K562 (cell line): Measurements from ENCODE around the gene MAST4. TPM values are rescaled to one million over a fixed set of nuclear protein-coding genes. Genes with fewer than 3 reads are reported as not detected.

Source experiments
- ATAC-seq: fragments of 200-7000 bp; cut with Tn5 transposase; 3 replicates; pipeline ENCODE4 v1.9.1; 2020; ENCODE audit warnings: moderate library complexity
- BruUV-seq: library from RNA; stranded (reverse); fragments of 400-500 nt; replicated peaks from 2 replicates; lab custom pipeline; 2021; lab: Mats Ljungman, UMichigan
- CTCF ChIA-PET: fragments of 300-600 bp; formaldehyde crosslinking; extraction: SDS; loops from one replicate; lab custom pipeline; 2021; ENCODE audit warnings: low intra/inter-chr PET ratio; lab: Yijun Ruan, JAX
- POLR2A ChIA-PET: fragments of 300-600, 350-650 bp; sonication (Branson Sonifier 250); formaldehyde crosslinking; extraction: SDS; loops from one replicate; lab custom pipeline; 2021; ENCODE audit warnings: antibody characterized with exemption, inconsistent platforms; lab: Yijun Ruan, JAX
- DNase-seq, 4 experiments: peaks; one replicate each; pipeline versions ENCODE4 v3.0.0 to v3.0.0-alpha.2; 2011 to 2018; ENCODE audit warnings: low spot score in 3 of 4, mixed read lengths in 3 of 4; ENCODE audit errors: extremely low read depth in 1 of 4
- FAIRE-seq: peaks from 2 replicates; lab custom pipeline; 2011; peaks lifted over from hg19 to GRCh38; lab: Jason Lieb, UNC
- H2AFZ ChIP-seq: 2 replicates; pipeline ENCODE4 v1.6.0; 2011; ENCODE audit warnings: low read depth, low read length, control low read depth, inconsistent platforms
- H3K27ac ChIP-seq: fragments of 200-600 bp; 3 replicates; pipeline ENCODE4 v1.8.0; 2011; ENCODE audit warnings: low read depth, mild to moderate bottlenecking, control low read depth, inconsistent platforms, low read length, moderate library complexity, mixed read lengths; ENCODE audit errors: extremely low read depth
- H3K27me3 ChIP-seq, 2 experiments: fragments of 300-600 bp in 1 of 2; 2 replicates in 1 of 2; 3 replicates in 1 of 2; pipeline versions ENCODE4 v1.6.0 to v1.8.0; 2011; ENCODE audit warnings: inconsistent platforms in 2 of 2, low read length in 2 of 2, mild to moderate bottlenecking in 1 of 2, mixed read lengths in 1 of 2, moderate library complexity in 1 of 2; ENCODE audit not compliant: control insufficient read depth in 2 of 2, insufficient read depth in 2 of 2
- H3K36me3 ChIP-seq: fragments of 300-600 bp; 3 replicates; pipeline ENCODE4 v1.8.0; 2011; ENCODE audit warnings: mild to moderate bottlenecking, low read length, inconsistent platforms; ENCODE audit not compliant: control insufficient read depth, insufficient read depth
- H3K4me1 ChIP-seq, 2 experiments: fragments of 200-600 bp in 1 of 2; replicated peaks in 1 of 2; 2 replicates in 1 of 2; 3 replicates in 1 of 2; pipeline versions ENCODE4 v1.5.1 to v1.8.0; 2011; ENCODE audit warnings: inconsistent platforms in 2 of 2, low read length in 2 of 2, mild to moderate bottlenecking in 1 of 2, mixed read lengths in 1 of 2, moderate library complexity in 1 of 2; ENCODE audit not compliant: control insufficient read depth in 2 of 2, insufficient read depth in 2 of 2
- H3K4me2 ChIP-seq: 2 replicates; pipeline ENCODE4 v1.6.1; 2011; ENCODE audit warnings: low read length, control low read depth, inconsistent platforms, mixed read lengths; ENCODE audit not compliant: insufficient read depth
- H3K4me3 ChIP-seq: fragments of 200-600 bp; sonication (generic), shearing (Covaris generic); 2 replicates; pipeline ENCODE4 v1.5.1; 2016; ENCODE audit warnings: control low read depth, inconsistent platforms
- H3K79me2 ChIP-seq: fragments of 200-600 bp; 3 replicates; pipeline ENCODE4 v1.8.0; 2011; ENCODE audit warnings: low read length, inconsistent platforms; ENCODE audit not compliant: control insufficient read depth, insufficient read depth
- H3K9ac ChIP-seq, 2 experiments: 2 replicates each; pipeline versions ENCODE4 v1.6.0 to v1.6.1; 2011; ENCODE audit warnings: low read depth in 2 of 2, low read length in 2 of 2, control low read depth in 1 of 2, inconsistent platforms in 1 of 2, mild to moderate bottlenecking in 1 of 2, mixed read lengths in 1 of 2; ENCODE audit not compliant: insufficient read depth in 1 of 2
- H3K9me1 ChIP-seq: one replicate; pipeline ENCODE4 v1.6.0; 2011; ENCODE audit warnings: inconsistent platforms, mild to moderate bottlenecking, low read length, moderate library complexity; ENCODE audit not compliant: control insufficient read depth, insufficient read depth
- H3K9me3 ChIP-seq: replicated peaks from 2 replicates; pipeline ENCODE4 v1.5.1; 2011; ENCODE audit warnings: low read depth, low read length, inconsistent platforms; ENCODE audit not compliant: control insufficient read depth, insufficient read depth
- H4K20me1 ChIP-seq: replicated peaks from 2 replicates; pipeline ENCODE4 v1.6.1; 2011; ENCODE audit warnings: low read length, inconsistent platforms, mixed read lengths; ENCODE audit not compliant: control insufficient read depth, insufficient read depth
- CCNT2 ChIP-seq: IDR thresholded peaks from 2 replicates; pipeline ENCODE4 v1.6.1; 2011; ENCODE audit warnings: borderline replicate concordance, low read depth, mild to moderate bottlenecking, moderate library complexity, mixed read lengths, low read length; ENCODE audit not compliant: insufficient read length; ENCODE audit errors: extremely low read depth
- CGGBP1 ChIP-seq: fragments of 250-450 bp; sonication (Bioruptor Pico); IDR thresholded peaks from 2 replicates; pipeline ENCODE4 v1.9.0; 2021; ENCODE audit warnings: mild to moderate bottlenecking
- EGR1 ChIP-seq: fragments of 450-650 bp; conservative IDR thresholded peaks from 2 replicates; pipeline ENCODE4 v1.6.1; 2017; ENCODE audit warnings: mild to moderate bottlenecking
- ETV5 ChIP-seq: sonication (generic); formaldehyde crosslinking; IDR thresholded peaks from 2 replicates; pipeline ENCODE4 v1.4.0; 2020; ENCODE audit warnings: low read depth, mild to moderate bottlenecking, missing genetic modification reagents
- FOXM1 ChIP-seq, 2 experiments: fragments of 450-650 bp in 1 of 2; sonication (generic) in 1 of 2; formaldehyde crosslinking in 1 of 2; IDR thresholded peaks; 2 replicates each; pipeline versions ENCODE4 v1.6.1 to v1.9.0; 2017 to 2022; ENCODE audit warnings: low read depth in 2 of 2, mild to moderate bottlenecking in 2 of 2, missing genetic modification reagents in 1 of 2, moderate library complexity in 1 of 2
- GMEB1 ChIP-seq: fragments of 250-450 bp; sonication (Bioruptor Pico); IDR thresholded peaks from 2 replicates; pipeline ENCODE4 v1.4.0; 2020; ENCODE audit warnings: mild to moderate bottlenecking
- GTF3C2 ChIP-seq: IDR thresholded peaks from 3 replicates; pipeline ENCODE4 v1.6.1; 2011; ENCODE audit warnings: borderline replicate concordance, mild to moderate bottlenecking, moderate library complexity; ENCODE audit not compliant: insufficient read length; ENCODE audit errors: extremely low read depth
- MTA2 ChIP-seq: fragments of 450-650 bp; IDR thresholded peaks from 2 replicates; pipeline ENCODE4 v1.6.1; 2016; ENCODE audit warnings: low read depth
- NRF1 ChIP-seq, 2 experiments: fragments of 450-650 bp; IDR thresholded peaks in 1 of 2; conservative IDR thresholded peaks in 1 of 2; 2 replicates each; pipeline ENCODE4 v1.6.1; 2014; ENCODE audit warnings: mild to moderate bottlenecking in 2 of 2
- PRDM10 ChIP-seq: fragments of 450-650 bp; IDR thresholded peaks from 2 replicates; pipeline ENCODE4 v1.6.1; 2018; ENCODE audit not compliant: partially characterized antibody
- TBL1XR1 ChIP-seq, 2 experiments: IDR thresholded peaks; 2 replicates each; pipeline ENCODE4 v1.6.1; 2012; ENCODE audit warnings: improper control_type of control experiment in 2 of 2, low read length in 2 of 2, mild to moderate bottlenecking in 1 of 2
- WGBS: fragments of 100-300 bp; shearing (Covaris generic); methylation state at CpG from one replicate; pipeline ENCODE4 v1.1.6; 2016; ENCODE audit warnings: low coverage, mixed read lengths; ENCODE audit not compliant: insufficient coverage; ENCODE audit errors: missing lambda C conversion rate; 5-methylcytosine and 5-hydroxymethylcytosine counted together
- in situ Hi-C: fragments of 300-500 bp; cut with MboI; formaldehyde crosslinking; loops from 4 replicates; pipeline ENCODE4 v1.15.0; 2018; ENCODE audit warnings: inconsistent platforms, mixed read lengths
- intact Hi-C: fragments of 100-400 bp; cut with micrococcal nuclease; formaldehyde crosslinking; loops from 2 replicates; pipeline ENCODE4 v1.14.2; 2022
- polyA plus RNA-seq, 8 experiments: library from polyadenylated mRNA; depleted of rRNA in 4 of 8; stranded (reverse) in 5 of 8; unstranded in 3 of 8; fragments of >200 nt; fragmentation: Nextera tagmentation in 2 of 8; fragmentation: Illumina TruSeq in 1 of 8; extraction: Ambion mirVana in 2 of 8; extraction: Trizol in 1 of 8; gene quantifications; 2 replicates each; pipeline versions ENCODE4 v1.2.1 to v1.2.3, GENCODE V29; 2011 to 2014; ENCODE audit warnings: inconsistent platforms in 1 of 8, missing spikeins in 1 of 8
- total RNA-seq, 7 experiments: library from RNA; depleted of rRNA in 6 of 7; stranded (reverse); fragments of >200 nt in 6 of 7; fragmentation: Illumina TruSeq in 2 of 7; extraction: Trizol in 2 of 7; gene quantifications; 2 replicates each; pipeline versions ENCODE4 v1.2.1 to v1.2.3, GENCODE V29; 2011 to 2021; ENCODE audit warnings: low replicate concordance in 1 of 7

Gene MAST4
- total and polyA plus RNA-seq, 9 of the 15 experiments (the other 6 are each of a cell fraction or from before 2014, with no cell fraction given), result 0.88 to 10.1 (median 5.2) TPM

GRCh38 chr5:67147760-67148159, 551.6 kb downstream of the MAST4 start:
- no peak overlapping the region for H3K4me2 ChIP-seq
- H3K4me3 ChIP-seq, result no peak overlapping the region
- no peaks in the 10 kb centered on the region for H3K27me3 ChIP-seq
- DNase-seq (no peak), ATAC-seq (0 out of 3 replicates have a peak, but pooled peaks have one; percentile 43), FAIRE-seq (no peak)
- ChIA-PET POLR2A (no interaction called here), CTCF (no interaction called here)
- H2AFZ ChIP-seq, result no peak overlapping the region
- no peaks in the 10 kb centered on the region for H3K9me3 ChIP-seq
- peaks cover 0 to 6% of the 10 kb centered on the region in 2 experiments; a peak in 2 of 5 replicates for H3K4me1 ChIP-seq
- H4K20me1 ChIP-seq, result no peaks in the 10 kb centered on the region
- no peaks in the 10 kb centered on the region for H3K9me1 ChIP-seq
- no peaks in the 10 kb centered on the region for H3K79me2 ChIP-seq
- in situ Hi-C loops (loop anchor here (10.0 kb wide), 1 partner anchor 153 kb away; no protein-coding TSS in a partner anchor), intact Hi-C loops (no loop called here)
- H3K36me3 ChIP-seq, result peaks cover 27% of the 10 kb centered on the region; the same call in 2 of the 3 replicates
- 79% methylated on average over 3 of the region's 3 CpGs for WGBS
- BruUV-seq, result no TSS peak
- H3K9ac ChIP-seq, result no peak overlapping the region
- H3K27ac ChIP-seq, result no peak overlapping the region
- no peak for TF ChIP-seq MTA2
- TF ChIP-seq CGGBP1 (CRISPR knock-in tag), result no peak
- no peak for TF ChIP-seq TBL1XR1 (IDR thresholded peaks at IDR 0.05; ENCODE audit: low read length in 2 of 2)
- no peak for TF ChIP-seq PRDM10
- TF ChIP-seq ETV5 (CRISPR knock-in tag), result no peak
- no peak for TF ChIP-seq EGR1
- no peak for TF ChIP-seq FOXM1 (IDR thresholded peaks at IDR 0.05; ENCODE audit: low read depth)
- TF ChIP-seq FOXM1 (CRISPR knock-in tag; IDR thresholded peaks at IDR 0.05; ENCODE audit: low read depth), result no peak
- no peak for TF ChIP-seq NRF1 (conservative IDR thresholded peaks at IDR 0.05 in 1 of 2, IDR thresholded peaks at IDR 0.05 in 1 of 2)
- TF ChIP-seq GMEB1 (CRISPR knock-in tag), result no peak
- TF ChIP-seq GTF3C2, result no peak
- TF ChIP-seq CCNT2, result no peak
